Measurements from ENCODE around the gene COQ8A.

DNA sequence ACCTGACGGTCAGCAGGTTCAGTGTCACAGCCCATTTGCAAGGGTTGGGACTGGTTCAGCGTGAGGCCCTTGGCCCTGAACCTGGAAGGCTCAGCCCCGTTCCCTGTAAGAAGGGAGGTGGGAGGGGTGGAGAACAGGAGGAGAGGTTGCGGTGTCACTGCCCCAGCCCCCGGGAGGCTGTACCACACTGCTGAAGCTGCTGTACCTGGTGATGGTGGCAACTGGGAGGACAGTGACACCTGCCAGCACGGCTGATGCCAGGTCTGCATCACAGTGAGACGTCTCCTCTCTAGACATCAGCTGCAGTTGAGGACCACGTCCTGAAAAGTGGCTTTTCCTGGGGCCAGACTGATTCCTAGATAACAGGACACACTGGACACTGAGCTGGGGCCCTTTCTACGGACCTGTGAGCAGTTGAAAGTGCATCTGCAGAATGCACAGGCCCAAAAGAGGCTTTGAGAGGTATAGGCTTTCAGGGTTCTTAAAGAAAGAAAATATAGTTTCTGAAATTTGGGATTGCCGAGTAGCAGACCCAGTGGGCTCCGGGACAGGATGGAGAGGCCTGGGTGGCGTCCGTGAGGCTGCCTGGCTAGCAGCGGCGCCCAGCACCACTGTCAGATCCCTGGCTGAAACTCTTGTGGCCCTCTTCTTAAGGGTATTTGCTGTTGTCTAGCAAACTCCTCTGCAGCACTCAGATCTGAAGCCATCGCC is 47.7 kb downstream of the COQ8A start:
- TF ChIP-seq EZH2phosphoT487 (IDR thresholded peaks at IDR 0.05; ENCODE audit: insufficient read depth, low read depth) (no peak), EZH2 (IDR thresholded peaks at IDR 0.05; ENCODE audit: insufficient read depth, poor library complexity, severe bottlenecking) (no peak)
